Left hindlimb (tissue), 1 donor: ENCODE data around the gene GMPPA.

Experiments used
- DNase-seq: peaks from one replicate; pipeline ENCODE4 v3.0.0-alpha.2; 2018

Gene GMPPA

DNA sequence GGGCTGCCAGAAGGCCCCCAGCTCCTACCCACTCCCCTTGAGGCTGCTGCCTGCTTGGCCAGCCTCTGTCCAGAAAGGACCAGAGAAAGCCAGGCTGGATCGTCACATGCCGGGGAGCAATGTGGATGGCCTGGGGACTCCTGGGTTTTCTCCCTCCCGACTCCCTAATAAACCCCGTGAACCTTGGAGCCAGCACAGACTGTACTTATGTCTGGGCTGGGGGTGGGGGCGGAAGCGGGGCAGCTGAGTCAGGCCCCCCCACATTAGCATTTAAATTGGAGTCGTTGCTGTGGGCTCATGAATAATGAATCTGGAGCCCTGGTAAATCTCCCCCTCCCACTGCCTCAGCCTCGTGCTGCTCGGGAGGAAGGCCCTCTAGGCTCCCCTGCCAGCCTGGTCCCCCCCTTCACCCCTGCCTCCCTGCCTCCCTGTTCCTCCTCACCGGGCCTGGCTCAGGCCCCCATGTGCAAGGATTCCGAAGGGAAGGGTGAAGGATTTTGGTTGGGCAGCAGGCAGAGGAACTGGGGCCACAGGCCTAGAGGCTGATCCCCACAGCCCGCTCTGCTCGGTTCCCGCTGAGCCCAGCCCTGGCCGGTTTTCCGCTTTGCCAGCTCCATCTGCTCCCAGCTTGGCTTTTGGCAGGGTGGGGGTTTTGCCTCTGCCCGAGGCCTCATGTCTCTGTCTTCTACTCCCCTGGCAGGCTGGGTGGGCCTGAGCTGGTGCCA is 8.3 kb downstream of the GMPPA start:
- DNase-seq: no peak

DNA sequence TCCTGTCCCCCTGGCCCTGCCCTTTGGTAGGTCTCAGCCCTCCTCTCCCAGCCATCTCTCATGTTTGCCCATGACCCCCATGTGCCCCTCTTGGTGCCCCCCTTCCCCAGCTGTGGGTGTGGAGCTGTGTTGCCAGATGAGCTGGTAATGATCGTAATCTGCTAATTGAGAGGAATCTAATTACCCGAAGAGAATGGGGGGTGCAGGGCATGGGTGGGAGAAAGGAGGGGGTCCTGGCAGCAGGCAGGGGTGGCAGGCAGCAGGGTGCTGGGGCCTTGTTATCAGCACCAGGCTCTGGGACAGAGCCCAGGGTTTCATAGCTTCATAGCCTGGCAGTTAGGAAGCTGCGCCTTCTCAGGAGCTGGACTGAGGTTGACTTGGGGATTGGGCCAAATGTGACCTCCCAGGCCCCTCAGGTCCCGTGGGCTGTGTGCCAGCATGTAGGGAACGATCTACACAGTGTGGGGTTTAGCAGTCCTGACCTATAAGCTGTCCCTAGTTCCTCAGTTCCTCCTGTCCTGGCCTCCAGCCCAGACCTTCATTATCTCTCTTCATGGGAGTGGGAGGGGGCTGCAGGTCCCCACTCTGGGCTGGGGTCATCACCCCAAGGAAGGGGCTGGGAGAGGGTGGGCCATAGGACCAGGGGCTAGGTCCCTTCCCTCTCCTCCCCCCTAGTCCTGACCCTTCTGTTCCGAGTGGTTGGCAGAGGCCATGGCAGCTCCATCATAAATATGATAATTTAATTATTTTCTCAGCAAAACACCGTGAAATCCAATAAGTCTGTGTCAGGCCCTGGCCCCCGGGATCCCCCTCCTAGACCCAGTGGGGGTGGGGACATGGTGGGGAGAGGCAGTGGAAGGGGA is 9.1 kb downstream of the GMPPA start:
- DNase-seq: no peak

DNA sequence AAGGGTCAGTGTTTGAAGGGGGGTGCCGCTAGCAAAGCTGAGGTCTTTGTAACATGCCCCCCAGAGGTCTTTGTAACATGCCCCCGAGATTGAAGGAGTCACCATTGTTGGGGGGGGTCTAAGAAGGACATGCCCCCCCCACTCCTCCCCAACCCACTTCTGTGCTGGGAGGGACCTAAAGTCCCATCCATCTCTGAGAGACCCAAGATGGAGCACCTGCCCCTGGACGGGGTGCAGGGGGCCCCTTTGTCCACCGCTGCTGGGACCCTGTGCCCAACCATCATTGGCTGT is 9.7 kb downstream of the GMPPA start:
- DNase-seq: no peak

DNA sequence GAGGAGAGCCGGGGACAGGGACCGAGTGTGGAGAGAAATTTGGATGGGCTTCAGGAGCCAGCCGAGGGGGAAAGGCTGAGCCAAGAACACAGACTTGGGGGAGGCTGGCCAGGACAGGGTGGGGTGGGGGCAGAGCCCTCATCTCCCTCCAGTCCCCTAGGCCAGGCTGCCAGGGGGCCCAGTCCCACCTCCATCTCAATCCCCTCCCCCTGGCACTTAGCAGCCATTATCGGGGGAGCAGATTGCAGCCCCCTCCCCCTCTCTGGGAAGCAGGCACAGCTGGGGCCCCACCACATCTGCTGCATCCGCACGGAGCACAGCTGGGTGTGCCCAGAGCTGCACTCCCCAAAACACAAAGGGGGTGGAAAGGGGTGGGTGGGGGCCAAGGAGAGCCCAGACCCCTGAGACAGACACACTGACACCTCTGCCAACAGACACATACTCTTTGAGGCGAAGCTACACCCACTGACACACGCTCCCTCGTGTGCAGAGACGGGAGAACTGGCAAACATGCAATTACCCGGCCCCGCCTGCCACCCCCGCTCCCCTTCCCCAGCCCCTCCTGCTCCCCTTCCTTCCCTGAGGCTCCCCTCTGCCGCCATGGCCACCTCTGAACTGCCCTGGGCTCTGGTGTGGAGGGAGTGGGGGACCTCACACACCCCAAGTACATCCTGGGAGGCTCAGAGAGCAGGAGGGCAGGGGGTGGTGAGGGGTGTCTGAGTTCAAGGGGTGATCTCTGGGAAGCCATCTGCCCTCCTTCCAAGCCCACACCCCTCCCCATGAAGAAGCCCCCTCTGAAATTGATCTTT is 10.5 kb downstream of the GMPPA start:
- DNase-seq: no peak

DNA sequence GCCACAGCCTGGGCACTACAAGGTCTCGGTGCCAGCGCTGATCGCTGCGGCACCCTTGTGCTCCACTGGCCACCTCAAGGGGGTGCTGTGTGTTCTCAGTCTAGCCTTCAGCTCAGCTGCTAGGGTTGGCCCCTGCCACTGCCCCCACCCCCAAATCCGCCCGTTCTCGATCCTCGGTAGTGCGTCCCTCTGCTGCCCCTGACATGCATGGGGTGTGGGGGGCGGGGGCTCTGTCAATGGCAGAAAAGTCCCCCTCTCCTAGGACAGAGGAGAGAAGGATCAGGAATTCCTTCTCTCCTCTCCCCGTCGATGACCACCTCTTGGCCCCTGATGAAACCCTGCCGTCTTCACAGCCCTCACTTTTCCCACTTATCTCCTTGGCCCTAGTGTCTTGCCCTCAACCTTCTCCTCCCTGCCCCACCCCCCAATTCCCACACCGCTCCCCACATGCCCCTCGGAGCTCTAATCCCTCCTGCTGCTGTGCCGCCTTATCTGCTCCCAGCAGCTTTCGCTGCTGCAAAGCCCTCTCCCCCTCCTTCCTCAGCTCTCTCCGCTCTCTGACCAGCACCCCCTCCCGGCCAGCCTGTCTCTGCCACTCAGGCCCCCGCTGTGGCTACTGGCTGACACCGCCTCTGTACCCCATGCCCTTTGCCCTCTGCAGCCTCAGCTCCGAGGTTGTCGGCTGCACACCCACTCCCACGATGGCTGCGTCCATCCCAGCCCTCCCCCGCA is 11.3 kb downstream of the GMPPA start:
- no peak for DNase-seq

DNA sequence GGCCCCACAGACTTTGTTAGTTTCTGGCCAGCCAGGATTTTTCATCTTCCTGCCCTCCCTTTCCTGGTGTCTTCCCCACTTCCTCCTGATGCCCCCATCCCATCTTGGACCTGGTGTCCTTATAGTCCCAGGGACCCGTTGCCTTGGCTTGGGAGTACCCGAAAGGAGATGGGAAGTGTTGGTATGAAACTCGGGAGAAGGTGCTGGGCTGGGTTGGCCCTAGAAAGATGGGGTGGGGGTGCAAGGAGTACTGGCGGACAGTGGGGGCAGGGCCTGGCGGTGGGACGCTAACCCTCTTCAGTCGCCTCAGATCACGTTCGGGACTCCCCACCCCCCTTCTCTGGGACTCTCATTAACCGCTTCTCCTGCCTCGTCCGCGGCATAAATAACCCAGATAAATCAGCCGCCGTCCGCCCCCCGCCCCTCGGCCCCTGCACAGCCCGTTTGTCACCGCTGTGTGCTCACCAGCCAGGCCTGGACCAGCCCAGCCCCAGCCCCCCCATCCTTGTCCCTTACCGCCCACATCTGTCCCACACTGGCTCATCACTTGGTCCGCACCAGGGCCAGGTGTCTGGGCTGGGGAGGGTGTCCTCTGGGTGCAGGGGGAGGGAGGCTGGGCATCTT is 11.9 kb downstream of the GMPPA start:
- DNase-seq: no peak

DNA sequence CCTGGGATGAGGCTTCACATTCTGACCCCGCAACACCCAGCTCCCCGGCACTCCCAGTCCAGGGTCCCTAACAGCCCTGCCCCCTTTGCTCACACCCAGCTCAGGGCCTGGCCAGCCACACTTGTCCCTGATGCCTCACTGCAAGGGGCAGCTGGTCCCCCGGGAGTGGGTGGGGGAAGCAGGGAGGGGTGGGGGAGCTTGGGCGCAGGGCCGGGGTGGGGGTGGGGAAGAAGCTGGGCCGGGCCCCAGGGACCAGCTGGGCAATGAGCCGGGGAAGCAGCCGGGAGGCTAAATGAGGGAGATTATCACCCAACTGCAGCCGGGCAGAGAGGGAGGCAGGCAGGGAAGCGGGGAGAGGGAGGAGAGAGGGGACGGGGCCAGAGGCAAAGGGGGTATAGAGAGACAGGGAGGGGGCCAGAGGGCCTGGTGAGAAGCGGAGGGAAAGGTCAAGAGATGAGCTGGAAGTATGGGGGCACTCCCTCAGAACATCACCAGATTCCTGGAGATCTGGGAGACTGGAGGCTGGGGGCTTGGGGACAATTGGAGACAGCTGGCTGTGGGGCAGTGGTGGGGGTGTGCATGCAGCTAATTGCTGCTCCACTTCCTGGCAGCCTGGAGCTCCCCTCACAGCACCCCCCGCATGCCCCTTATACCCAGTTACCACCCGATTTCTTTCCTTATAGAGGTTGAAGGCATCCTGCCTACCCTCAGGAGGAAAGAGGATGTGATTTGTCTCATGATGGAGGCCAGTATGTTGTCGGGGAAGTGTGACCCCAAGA is 13.0 kb downstream of the GMPPA start:
- no peak for DNase-seq

DNA sequence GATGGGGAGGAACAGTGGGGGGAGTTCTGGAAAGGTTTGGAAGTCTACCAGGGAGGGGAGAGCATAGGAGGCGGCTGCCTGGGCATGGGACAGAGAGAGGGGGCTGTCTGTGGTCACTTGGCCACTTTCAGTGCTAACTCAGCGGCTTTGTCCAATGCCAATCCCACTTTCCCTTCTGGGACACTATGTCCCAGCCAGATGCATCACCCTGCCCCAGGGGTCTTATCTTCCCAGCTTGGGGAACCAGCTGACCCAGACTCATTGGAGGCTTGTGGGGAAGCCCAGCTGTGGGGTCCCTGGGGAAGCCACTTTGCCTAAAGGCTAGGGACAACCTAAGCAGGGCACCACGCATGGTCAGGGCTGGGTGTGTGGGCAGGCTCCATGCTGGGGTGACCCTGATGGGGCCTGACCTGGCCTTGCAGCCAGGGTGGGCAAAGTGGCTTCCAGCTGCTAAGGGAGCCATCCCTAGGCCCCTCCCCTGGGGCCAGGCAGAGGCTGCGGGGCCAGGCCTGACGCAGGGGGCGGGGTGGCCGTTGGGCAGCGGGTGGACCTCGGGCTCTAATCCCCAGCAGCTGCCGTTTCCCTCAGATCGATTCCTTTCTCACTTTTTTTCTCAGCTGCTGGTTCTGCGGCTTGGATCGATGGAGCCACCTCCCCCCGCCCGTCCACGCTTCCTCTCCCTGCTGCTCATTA is 14.0 kb downstream of the GMPPA start:
- DNase-seq: no peak

DNA sequence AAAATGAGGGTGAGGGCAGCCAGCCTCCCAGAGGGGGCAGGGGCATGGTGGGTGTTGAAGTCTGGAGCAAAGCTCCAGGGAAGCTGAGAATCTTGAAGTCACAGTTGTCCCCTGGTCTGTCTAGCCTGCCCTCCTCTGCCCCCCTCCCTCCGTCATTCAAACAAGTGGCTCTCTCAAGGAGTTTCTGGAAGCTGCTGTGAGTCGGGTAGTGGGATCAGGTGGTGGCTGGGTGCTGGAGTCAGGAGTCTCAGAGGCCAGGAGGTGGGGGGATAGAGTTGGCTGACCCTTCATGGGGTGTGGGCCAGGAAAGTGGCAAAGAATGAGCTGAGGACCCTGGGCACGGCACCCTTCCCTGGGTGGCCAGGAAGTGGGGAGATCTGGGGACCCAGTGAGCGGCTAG is 15.1 kb downstream of the GMPPA start:
- no peak for DNase-seq

DNA sequence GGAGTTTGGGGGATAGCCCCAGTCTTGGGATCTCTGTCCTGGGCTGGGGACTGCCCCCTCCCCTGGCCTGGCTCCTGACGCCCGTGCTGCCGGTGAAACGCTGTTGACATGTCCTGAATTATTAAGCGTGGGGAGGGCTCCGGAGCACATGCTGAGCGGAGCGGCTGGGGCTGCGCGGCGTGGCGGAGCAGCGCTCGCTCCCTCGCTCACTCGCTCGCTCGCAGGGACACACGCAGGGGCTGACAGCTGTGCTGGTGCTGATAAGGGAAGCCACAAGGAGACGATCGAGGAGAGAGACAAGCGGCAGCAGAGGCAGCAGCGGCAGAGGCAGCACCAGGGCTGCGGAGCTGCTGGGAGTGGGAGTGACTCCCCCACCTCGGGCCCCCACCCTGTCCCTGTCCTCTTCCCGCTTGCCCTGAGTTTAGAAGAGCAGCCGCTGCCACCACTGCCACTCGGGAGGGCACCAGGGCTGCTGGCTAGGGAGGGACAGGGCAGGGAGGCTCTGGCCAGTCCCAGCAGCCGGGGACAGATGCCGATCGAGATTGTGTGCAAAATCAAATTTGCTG is 15.6 kb downstream of the GMPPA start, which contains the start of gene ASIC4:
Gene ASIC4 (plus strand): TSS at position 287 of the 566 bp plus-strand sequence. CDS start 243 bp downstream, at position 530.
- DNase-seq: no peak

DNA sequence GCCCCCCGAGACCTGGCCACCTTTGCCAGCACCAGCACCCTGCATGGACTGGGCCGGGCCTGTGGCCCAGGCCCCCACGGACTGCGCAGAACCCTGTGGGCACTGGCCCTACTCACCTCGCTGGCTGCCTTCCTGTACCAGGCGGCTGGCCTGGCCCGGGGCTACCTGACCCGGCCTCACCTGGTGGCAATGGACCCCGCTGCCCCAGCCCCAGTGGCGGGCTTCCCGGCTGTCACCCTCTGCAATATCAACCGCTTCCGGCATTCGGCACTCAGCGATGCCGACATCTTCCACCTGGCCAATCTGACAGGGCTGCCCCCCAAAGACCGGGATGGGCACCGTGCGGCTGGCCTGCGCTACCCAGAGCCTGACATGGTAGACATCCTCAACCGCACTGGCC is 16.1 kb downstream of the GMPPA start:
- no peak for DNase-seq

DNA sequence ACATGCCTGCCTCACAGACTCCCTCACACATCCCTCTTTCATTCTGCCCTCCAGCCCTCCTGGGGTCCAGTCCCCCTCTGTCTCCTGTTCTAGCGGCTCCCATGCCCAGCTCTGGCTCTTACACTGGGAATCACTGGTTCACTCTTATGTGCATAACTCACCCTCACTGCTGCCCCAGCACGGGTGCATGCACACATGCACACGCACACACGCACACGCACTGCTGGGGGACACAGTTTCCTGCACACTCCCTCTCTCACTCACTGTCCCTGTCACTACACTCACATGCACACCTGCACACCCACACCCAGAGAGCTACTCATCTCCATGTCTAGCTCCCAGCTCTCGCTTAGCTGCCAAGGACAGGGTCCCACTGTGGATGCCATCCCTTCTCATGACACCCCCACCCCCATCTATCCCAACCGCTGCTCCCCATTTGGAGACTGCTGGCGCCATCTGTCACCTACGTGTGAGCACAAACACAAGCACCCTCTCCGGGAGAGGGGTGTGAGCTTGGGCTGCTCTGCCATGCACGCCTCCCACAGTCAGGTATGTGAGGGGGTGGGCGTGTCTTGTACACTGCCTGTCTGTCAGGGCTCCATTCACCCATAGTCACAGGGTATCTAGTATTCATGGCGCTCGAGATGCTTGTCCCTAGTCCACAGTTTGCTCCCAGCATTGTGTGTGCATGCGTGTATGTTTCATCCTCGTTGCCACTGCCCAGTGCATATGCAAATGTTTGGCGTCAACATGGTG is 17.4 kb downstream of the GMPPA start:
- DNase-seq: no peak

DNA sequence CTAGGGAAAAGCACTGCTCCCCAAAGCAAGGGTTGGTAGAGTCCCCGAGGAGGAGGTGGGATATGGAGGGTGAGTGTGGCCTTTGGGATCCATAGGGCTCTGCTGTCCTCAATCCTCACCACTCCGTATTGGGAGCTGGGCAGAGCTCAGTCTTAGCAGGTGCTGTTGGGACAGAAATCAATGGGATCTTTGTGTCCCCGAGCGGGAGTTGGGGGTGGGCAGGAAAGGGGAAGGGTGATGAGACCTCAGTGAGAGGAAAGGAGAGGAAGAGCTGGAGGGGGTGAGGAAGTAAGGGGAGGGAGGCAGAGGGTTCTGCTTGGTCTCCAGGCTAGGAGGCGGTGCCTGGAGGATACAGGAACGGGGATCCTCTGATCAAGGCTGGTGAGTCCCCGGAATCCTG is 18.2 kb downstream of the GMPPA start:
- DNase-seq: no peak

DNA sequence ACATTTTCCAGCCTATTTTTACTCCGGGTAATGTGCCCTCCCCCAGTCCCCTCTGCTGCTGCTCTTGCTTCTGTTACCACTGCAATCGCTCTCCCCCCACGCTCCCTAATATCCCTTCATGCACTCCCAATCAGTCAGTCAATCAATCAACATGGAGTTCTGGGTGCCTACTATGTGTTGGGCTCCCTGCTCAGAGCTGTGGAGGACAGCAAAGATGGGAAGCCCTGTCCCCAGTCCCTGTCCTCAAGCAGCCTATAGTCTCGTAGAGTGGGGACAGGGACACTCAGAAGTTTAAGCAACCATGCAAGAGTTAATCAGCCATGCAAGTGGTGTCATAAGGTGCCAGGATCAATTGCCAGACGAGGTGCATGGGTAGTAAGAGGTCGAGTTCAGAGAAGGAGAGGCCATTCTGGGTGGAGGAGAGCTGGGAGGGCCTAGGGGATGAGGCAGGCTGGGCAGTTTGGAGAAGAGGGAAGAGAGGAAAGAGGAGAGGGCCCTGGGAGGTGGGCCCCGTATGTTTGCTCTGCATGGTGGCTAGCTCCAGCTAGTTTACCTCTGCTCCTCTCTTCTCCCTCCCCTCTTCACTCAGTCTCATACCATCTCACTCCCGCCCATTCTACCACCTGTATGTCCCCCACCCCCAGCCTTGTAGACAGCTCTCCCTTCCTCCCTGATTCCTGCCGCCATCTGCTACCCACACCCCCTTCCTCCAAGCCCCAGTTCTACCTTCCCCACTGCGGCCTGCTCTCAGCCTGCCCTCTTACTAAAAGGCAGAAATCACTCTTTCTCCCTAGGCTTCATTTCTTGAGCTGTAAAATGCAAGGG is 19.5 kb downstream of the GMPPA start:
- DNase-seq: no peak

DNA sequence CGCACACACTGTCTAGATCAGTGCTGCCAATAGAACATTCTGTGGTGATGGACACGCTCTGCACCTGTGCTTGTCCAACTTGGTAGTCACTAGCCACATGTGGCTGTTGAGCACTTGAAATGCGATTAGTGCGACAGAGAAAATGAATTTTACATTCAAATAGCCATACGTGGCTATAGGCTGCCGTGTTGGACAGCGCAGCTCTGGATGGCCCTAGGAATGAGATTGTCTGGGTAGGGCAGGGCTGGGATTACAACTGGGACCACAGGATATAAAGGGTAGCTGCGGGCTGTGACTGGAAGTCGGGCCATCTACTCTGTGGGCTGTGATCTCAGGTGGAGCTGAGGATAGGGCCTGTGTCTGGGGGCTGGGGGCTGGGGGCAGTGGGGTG is 20.8 kb downstream of the GMPPA start:
- no peak for DNase-seq

DNA sequence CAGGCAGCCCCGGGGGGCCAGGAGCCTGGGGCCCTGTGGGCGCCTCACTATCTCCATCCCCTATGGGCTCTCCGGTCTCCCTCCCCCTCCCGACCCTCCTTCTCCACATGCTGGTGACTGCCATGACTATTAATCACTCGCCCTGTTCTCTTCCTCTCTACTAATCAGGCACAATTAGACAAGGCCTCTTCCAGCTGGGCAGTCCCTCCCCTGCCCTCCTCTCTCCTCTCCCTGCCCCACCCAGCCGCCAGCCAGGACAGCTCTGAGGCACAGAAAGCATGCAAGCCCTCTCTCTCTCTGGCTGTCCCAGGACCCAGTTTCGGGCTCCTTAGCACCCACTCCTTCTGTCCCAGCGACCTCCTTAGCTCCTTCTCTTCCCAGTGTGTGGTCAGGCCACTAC is 21.4 kb downstream of the GMPPA start:
- no peak for DNase-seq

DNA sequence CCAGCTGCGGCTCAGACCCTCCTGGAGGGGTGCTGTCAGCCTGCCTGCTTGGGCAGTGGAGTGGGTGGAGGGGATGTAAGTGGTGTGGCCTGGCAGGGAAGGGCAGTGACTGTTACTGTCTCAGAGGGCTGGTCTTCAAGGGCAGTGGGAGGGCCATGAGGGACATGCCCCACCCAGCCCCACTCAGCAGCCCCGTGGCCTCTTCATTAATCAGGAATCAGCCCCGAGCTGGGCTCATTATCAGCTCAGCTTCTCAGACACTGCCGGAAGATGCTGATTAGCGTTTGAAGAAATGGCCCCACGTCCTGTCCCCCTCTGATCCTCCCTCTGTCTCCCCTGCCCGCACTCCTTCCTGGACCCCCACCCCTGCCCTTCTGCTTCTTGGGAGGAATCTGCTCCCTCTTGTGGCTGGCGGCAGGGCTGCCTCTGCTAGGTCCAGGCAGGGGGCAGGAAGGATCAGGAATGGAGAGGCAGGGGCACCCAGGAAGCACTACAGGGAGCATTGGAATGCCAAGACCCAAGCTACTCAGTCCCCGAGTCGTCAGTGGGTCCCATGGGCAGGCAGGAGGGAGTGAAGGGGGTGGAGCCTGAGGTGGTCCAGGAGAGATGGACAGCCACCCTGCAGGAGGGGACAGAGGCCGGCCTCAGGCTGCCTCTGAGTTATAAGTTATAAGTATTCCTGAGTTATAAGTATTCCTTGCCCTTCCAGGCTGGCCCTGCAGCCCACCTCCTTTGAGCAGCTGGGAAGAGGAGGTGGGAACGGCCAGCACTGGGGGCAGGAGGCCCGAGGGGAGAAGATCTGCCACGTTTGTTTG is 22.6 kb downstream of the GMPPA start:
- DNase-seq: no peak
